Pancreas (tissue), 10 donors: Measurements from ENCODE around the gene SLC7A4. TPM values are rescaled to one million over a fixed set of nuclear protein-coding genes. Genes with fewer than 3 reads are reported as not detected.

Source experiments
- ATAC-seq, 4 donors: fragments of 200-7000 bp; cut with Tn5 transposase; one replicate each; pipeline versions ENCODE4 v1.8.0 to v1.9.1; 2020; ENCODE audit warnings: mild to moderate bottlenecking in 4 of 4, moderate library complexity in 4 of 4
- DNase-seq, 6 donors: peaks; one replicate each; pipeline ENCODE4 v3.0.0-alpha.2; 2020
- FAIRE-seq: peaks from 2 replicates; lab custom pipeline; 2012; peaks lifted over from hg19 to GRCh38; lab: Jason Lieb, UNC
- H3K27ac ChIP-seq, 4 donors: fragments of 200-600 bp; sonication (generic); 1 replicate in 3 of 4; 2 replicates in 1 of 4; pipeline versions ENCODE4 v1.5.0 to v1.8.0; 2020
- H3K27me3 ChIP-seq, 4 donors: fragments of 200-600 bp; one replicate each; pipeline ENCODE4 v1.8.0; 2021
- H3K36me3 ChIP-seq, 3 donors: fragments of 200-600 bp; sonication (generic) in 1 of 3; one replicate each; pipeline versions ENCODE4 v1.5.0 to v1.8.0; 2020 to 2021
- H3K4me1 ChIP-seq, 3 donors: fragments of 200-600 bp; one replicate each; pipeline ENCODE4 v1.8.0; 2021
- H3K4me3 ChIP-seq, 4 donors: fragments of 200-600 bp; sonication (generic) in 2 of 4; one replicate each; pipeline versions ENCODE4 v1.5.0 to v1.8.0; 2020 to 2021
- H3K9me3 ChIP-seq, 4 donors: fragments of 200-600 bp; one replicate each; pipeline ENCODE4 v1.8.0; 2021
- WGBS, 2 donors: extraction: QIAGEN DNeasy Blood & Tissue Kit; methylation state at CpG; one replicate each; pipeline ENCODE4 v1.1.7; 2013; 5-methylcytosine and 5-hydroxymethylcytosine counted together
- intact Hi-C, 3 donors: fragments of 100-400 bp; cut with DNase I; formaldehyde crosslinking; loops; one replicate each; pipeline versions ENCODE4 v1.11.1 to v1.14.2; 2022
- polyA plus RNA-seq, 2 donors: library from polyadenylated mRNA; stranded (reverse); fragments of 200-250 nt; gene quantifications; one replicate each; pipeline ENCODE4 v1.2.3, GENCODE V29; 2013
- total RNA-seq, 6 donors: library from RNA; stranded (reverse); fragmentation: NEBNext Ultra II Directional in 4 of 6; extraction: Animal tissue kit (Norgen Biotek cat#: 25700) in 4 of 6; gene quantifications; one replicate each; pipeline versions ENCODE4 v1.2.1 to v1.2.4, GENCODE V29; 2021 to 2023
- TF ChIP-seq, protein P1 (sequence below), 4 donors: fragments of 200-600 bp; sonication (generic) in 3 of 4; IDR thresholded peaks; one replicate each; pipeline versions ENCODE4 v1.5.0 to v1.8.0; 2021; ENCODE audit warnings: antibody characterized with exemption in 4 of 4
- donor health status: healthy with polysubstance abuse.
- donor health status: DM: no; HTN: no; CAD: no; lungs with moderate emphysema.
- donor health status: DM: no; HTN: no; CAD: no.
- donor health status: control.
- donor health status: control.
- donor health status: Bipolar disorder and iron deficiency.
- donor health status: DM: yes; HTN: yes; CAD: no.
- donor health status: DM: no; HTN: no; CAD: no.
- donor health status: DM: no; HTN: no; CAD: no.
- donor health status: DM: yes; HTN: yes; CAD: no.

SLC7A4 gene
- total and polyA plus RNA-seq, 8 donors: 0.09 to 1.4 (median 0.20) TPM; not detected in 1

DNA sequence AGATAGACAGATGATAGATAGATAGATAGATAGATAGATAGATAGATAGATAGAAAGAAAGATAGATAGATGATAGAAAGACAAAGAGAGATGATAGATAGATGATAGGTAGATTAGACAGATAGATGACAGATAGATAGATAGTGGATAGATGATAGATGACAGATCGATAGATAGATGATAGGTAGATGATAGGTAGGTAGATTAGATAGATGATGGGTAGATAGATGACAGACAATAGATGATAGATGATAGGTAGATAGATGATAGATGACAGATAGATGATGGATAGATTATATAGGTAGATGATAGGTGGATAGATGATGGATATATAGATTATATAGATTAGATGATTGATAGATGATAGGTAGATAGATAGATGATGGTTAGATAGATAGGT, 46.0 kb downstream of the SLC7A4 start:
- H3K27me3 ChIP-seq: no peaks in the 10 kb centered on the region
- intact Hi-C loops: no loop called here
- ATAC-seq (no peak), DNase-seq (no peak), FAIRE-seq (no peak)
- H3K9me3 ChIP-seq: no peaks in the 10 kb centered on the region
- no peak overlapping the region for H3K27ac ChIP-seq
- TF ChIP-seq, protein P1, sequence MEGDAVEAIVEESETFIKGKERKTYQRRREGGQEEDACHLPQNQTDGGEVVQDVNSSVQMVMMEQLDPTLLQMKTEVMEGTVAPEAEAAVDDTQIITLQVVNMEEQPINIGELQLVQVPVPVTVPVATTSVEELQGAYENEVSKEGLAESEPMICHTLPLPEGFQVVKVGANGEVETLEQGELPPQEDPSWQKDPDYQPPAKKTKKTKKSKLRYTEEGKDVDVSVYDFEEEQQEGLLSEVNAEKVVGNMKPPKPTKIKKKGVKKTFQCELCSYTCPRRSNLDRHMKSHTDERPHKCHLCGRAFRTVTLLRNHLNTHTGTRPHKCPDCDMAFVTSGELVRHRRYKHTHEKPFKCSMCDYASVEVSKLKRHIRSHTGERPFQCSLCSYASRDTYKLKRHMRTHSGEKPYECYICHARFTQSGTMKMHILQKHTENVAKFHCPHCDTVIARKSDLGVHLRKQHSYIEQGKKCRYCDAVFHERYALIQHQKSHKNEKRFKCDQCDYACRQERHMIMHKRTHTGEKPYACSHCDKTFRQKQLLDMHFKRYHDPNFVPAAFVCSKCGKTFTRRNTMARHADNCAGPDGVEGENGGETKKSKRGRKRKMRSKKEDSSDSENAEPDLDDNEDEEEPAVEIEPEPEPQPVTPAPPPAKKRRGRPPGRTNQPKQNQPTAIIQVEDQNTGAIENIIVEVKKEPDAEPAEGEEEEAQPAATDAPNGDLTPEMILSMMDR (IDR thresholded peaks at IDR 0.05): no peak
- H3K4me1 ChIP-seq: peaks cover 0 to 7% (median under 1%) of the 10 kb centered on the region in 3 donors
- 59 to 91% methylated on average over 1 of the region's 1 CpG for WGBS, 2 donors
- H3K36me3 ChIP-seq: peaks cover 0 to 9% (median 0%) of the 10 kb centered on the region in 3 donors
- H3K4me3 ChIP-seq: no peak overlapping the region

DNA sequence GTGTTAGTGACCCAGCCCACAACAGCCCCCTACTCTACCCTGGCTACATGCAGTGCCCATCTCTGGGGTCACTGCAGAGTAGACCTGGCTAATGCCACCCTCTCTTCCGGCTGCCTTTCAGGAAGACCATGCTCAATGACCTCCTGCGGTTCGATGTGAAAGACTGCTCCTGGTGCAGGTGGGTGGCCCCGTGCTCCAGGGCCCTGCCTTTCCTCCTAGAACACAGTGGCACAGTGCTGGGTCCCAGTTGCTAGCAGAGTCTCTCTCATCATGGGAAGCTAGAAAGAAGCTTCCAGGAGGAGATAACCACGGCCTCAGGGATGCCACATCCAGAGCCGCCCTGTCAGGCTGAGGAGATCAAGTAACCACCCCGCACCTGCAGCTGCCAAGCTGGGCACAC, 46.6 kb downstream of the SLC7A4 start:
- Histone ChIP-seq H3K27ac (no peak overlapping the region), H3K36me3 (peaks cover 0 to 9% (median 0%) of the 10 kb centered on the region in 3 donors), H3K27me3 (no peaks in the 10 kb centered on the region), H3K4me3 (no peak overlapping the region), H3K9me3 (no peaks in the 10 kb centered on the region), H3K4me1 (peaks cover 0 to 13% (median 4%) of the 10 kb centered on the region in 3 donors)
- 91 to 94% methylated on average over 7 of the region's 7 CpGs for WGBS, 2 donors
- intact Hi-C loops: no loop called here
- DNase-seq: peak in 1 of 6 donors; percentile 36
- TF ChIP-seq, protein P1 (IDR thresholded peaks at IDR 0.05): no peak
- no peak for FAIRE-seq
- no peak for ATAC-seq

DNA sequence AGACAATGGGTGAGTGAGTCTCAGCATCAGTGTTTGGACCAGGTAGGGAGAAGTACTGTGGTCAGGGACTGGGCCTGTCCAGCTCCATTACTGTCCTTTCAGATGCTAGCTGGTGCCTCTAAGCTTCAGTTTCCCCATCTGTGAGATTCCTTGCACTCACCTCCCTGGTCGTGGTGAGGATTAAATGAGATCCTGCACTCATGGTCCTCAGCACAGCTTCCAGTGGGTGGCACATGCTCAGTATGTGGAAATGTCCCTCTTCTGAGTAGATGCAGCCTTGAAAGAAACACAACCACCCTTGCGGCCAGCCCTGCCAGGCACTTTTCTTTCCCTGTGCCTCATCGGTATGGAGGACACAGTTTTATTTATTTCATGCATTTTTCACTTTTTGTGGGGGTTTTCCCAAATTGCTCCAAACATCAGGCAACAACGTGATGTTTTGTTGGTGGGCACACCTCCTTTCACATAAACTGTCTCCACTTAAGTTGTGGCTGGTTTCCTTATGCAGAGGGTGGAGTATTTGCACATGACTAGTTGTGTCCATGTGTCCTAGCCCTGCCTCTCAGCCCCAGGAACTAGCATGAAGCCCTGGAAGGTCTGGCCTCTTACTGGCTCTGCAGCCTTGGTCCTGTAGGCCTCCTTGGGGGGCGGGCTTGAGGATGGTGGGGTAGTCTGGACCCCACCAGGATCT, 49.1 kb downstream of the SLC7A4 start:
- H3K4me1 ChIP-seq: peaks cover 3 to 21% (median 4%) of the 10 kb centered on the region in 3 donors
- intact Hi-C loops: no loop called here
- DNase-seq (no peak), FAIRE-seq (no peak), ATAC-seq (no peak)
- H3K9me3 ChIP-seq: no peaks in the 10 kb centered on the region
- no peak overlapping the region for H3K27ac ChIP-seq
- TF ChIP-seq, protein P1 (IDR thresholded peaks at IDR 0.05): no peak
- 72 to 77% methylated on average over 5 of the region's 5 CpGs for WGBS, 2 donors
- H3K36me3 ChIP-seq: peaks cover 0 to 9% (median 0%) of the 10 kb centered on the region in 3 donors
- no peaks in the 10 kb centered on the region for H3K27me3 ChIP-seq
- H3K4me3 ChIP-seq: peak overlapping the region in 2 of 4 donors; percentile 84 to 96

DNA sequence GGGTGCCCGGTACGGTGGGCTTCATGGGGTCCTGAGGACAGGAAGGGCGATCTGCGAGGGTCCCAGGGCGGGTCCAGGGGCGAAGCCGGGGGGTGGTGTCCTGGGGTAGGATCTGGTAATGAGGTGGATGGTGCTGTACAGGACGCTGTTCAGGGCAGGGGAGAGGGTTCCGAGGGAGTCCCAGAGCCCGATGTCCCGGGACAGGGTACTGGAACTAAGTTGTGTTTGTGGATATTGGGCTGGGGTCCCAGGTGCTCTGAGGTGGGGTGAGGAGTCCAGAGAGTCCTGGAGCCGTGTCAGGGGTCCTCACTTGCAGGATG, 49.8 kb downstream of the SLC7A4 start:
- TF ChIP-seq, protein P1 (IDR thresholded peaks at IDR 0.05): no peak
- FAIRE-seq (no peak), DNase-seq (no peak), ATAC-seq (peak; percentile 1 to 14 (median 11))
- WGBS, 2 donors: 1 to 2% methylated on average over 12 of the region's 12 CpGs
- H3K4me3 ChIP-seq: peak overlapping the region; percentile 72 to 96 (median 88)
- intact Hi-C loops: no loop called here
- H3K36me3 ChIP-seq: peaks cover 0 to 8% (median 0%) of the 10 kb centered on the region in 3 donors
- H3K27ac ChIP-seq: peak overlapping the region in 2 of 4 donors; percentile 85 to 89
- no peaks in the 10 kb centered on the region for H3K9me3 ChIP-seq
- peaks cover 3 to 21% (median 4%) of the 10 kb centered on the region in 3 donors for H3K4me1 ChIP-seq
- no peaks in the 10 kb centered on the region for H3K27me3 ChIP-seq
